GM13976 (cell line): ENCODE data around the gene LRCH1.

ENCODE experiments used
- DNase-seq: peaks from one replicate; pipeline ENCODE4 v3.0.0; 2012; ENCODE audit warnings: low spot score
- CTCF ChIP-seq: IDR thresholded peaks from 2 replicates; pipeline ENCODE4 v1.5.1; 2012; ENCODE audit warnings: borderline replicate concordance, mild to moderate bottlenecking; ENCODE audit not compliant: insufficient read depth; ENCODE audit errors: extremely low read depth, missing control alignments, control extremely low read depth
- in situ Hi-C: fragments of 300-500 bp; cut with MboI; formaldehyde crosslinking; loops from one replicate; pipeline ENCODE4 v1.12.0; 2022; ENCODE audit warnings: low sequenced_read_pairs, mixed read lengths, inconsistent platforms; ENCODE audit not compliant: unreplicated experiment

LRCH1 gene

GRCh38 chr13:46519182-46519581 is 33.8 kb upstream of the LRCH1 start:
- no peak for DNase-seq
- in situ Hi-C loops, result no loop called here
- no peak for TF ChIP-seq CTCF

GRCh38 chr13:46520166-46520565 is 32.8 kb upstream of the LRCH1 start:
- TF ChIP-seq CTCF, result no peak
- no peak for DNase-seq
- in situ Hi-C loops, result no loop called here

GRCh38 chr13:46521486-46521885 is 31.5 kb upstream of the LRCH1 start:
- in situ Hi-C loops, result no loop called here
- no peak for TF ChIP-seq CTCF
- DNase-seq, result no peak

- in situ Hi-C loops, result no loop called here
- TF ChIP-seq CTCF, result no peak
- no peak for DNase-seq
Observed at GRCh38 chr13:46521921-46522747, 30.8 kb upstream of the LRCH1 start.

- no peak for TF ChIP-seq CTCF
- no peak for DNase-seq
- in situ Hi-C loops, result no loop called here
Observed at GRCh38 chr13:46522748-46523030, 30.3 kb upstream of the LRCH1 start.

- in situ Hi-C loops, result no loop called here
- no peak for TF ChIP-seq CTCF
- no peak for DNase-seq
Observed at GRCh38 chr13:46523972-46524752, 28.8 kb upstream of the LRCH1 start.
